ENCODE measurements around the gene IQSEC3.

Gene IQSEC3

DNA sequence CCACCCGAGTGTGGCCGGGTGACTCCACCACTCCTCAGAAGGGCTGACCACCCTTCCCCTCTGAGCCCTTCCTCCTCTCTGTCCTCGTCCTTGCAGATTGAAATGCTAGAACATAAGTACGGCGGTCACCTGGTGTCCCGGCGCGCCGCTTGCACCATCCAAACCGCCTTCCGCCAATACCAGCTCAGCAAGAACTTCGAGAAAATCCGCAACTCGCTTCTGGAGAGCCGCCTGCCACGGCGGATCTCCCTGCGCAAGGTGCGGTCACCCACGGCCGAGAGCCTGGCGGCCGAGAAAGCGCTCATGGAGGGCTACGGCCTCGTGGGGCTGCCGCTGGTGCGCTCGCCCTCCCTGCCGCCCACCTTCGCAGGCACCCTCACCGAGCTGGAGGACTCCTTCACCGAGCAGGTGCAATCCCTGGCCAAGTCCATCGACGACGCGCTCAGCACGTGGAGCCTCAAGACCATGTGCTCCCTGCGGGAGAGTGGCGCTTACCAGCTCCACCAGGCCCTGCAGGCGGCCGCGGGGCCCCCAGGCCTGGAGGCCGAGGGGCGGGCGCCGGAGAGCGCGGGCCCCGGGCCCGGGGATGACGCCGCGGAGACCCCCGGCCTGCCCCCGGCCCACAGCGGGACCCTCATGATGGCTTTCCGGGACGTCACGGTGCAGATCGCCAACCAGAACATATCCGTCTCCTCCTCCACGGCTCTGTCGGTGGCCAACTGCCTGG lies 71.8 kb downstream of the IQSEC3 start:
- TF ChIP-seq POLR2A (IDR thresholded peaks at IDR 0.05; ENCODE audit: low read length) = no peak
- TF ChIP-seq GATA1 (IDR thresholded peaks at IDR 0.05; ENCODE audit: low read depth, low read length) = no peak
- DNase-seq = no peak

DNA sequence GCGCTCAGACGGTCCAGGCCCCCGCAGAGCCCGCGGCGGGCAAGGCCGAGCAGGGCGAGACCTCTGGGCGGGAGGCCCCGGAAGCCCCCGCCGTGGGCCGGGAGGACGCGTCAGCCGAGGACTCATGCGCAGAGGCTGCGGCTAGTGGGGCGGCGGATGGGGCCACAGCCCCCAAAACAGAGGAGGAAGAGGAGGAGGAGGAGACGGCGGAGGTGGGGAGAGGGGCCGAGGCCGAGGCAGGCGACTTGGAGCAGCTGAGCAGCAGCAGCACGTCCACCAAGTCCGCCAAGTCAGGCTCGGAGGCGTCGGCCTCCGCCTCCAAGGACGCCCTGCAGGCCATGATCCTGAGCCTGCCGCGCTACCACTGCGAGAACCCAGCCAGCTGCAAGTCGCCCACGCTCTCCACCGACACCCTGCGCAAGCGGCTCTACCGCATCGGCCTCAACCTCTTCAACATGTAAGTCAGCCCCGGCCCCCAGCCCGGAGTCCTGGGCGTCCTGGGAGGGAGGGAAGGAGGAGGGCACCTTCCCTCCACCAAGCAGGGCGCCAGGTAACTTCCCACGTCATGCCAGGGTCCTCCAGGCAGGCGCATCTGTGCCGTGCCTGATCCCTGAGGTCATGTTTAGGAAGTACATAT lies 72.4 kb downstream of the IQSEC3 start:
- TF ChIP-seq GATA1 (IDR thresholded peaks at IDR 0.05; ENCODE audit: low read depth, low read length) (no peak), POLR2A (IDR thresholded peaks at IDR 0.05; ENCODE audit: low read length) (no peak)
- peak; percentile 9 to 25 for DNase-seq

DNA sequence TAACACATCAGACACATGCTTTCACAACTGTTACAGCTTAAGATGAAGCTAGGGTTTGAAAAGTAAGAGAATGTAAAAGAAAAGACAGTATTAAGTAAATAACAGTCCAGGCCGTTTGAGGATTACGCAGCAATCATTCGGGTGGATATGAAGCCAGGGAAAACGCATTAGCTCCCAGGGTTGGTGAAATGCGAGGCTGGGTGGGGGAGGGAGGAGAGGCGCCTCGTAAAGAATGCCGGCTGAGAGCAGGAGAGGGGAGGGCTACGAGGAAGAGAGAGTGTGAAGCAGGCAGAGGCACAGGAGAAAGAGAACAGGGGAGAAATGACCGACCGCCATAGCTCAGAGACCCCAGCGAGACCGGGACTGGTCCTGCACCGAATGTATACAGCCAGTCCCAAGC lies 73.0 kb downstream of the IQSEC3 start:
- no peak for DNase-seq
- TF ChIP-seq POLR2A (IDR thresholded peaks at IDR 0.05; ENCODE audit: low read length) (no peak), GATA1 (IDR thresholded peaks at IDR 0.05; ENCODE audit: low read depth, low read length) (no peak)

DNA sequence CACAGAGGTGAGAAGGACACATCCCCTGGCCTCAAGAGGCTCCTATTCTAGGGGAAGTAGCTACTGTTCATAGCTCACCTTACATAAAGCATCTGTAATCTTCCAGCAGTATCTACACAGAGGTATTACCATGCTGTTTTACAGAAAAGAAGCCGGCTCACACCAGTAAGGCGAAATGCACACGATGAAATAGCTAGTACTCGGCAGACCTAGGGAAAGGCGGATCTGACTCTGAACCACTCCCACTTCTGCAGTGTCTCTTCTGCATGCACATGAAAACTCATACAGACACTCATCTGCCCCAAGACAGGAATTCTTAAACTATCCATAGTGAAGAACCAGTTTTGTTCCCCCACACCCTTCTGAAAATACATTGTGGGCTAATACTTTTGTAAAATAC lies 73.6 kb downstream of the IQSEC3 start:
- no peak for TF ChIP-seq GATA1 (IDR thresholded peaks at IDR 0.05; ENCODE audit: low read depth, low read length)
- no peak for TF ChIP-seq POLR2A (IDR thresholded peaks at IDR 0.05; ENCODE audit: low read length)
- DNase-seq = no peak

DNA sequence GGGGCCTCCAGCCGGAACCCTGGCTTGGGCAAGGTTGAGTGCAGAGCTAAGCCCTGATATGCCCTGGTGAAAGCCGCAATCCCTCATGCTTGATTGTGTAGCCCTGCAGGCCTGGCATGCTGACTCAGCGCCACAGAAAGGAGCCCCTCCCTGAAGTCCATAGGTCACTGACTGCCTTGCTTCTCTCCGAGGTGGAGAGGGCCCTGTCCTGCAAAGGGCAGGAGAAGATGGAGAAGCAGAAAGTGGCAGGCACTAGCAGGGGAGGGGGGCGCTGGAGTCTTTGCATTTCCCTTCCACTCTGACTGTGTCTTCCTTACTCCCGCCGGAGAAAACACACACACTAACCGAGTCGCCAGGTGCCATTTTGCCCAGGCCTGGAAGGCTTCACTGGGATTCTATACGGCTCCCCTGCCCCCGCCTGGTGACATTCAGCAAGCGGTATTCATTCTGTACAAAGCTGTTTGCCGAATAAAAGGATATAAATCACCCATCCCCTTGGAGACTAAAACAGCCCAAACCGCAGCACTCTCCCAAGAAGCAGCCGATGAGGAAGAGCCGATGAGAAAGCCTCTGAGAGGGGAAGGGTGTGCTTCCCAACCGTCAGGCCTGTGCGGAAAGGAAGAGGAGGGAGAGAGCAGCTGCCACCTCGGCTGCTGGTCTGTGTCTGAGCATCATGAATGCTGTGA lies 77.5 kb downstream of the IQSEC3 start:
- peak in 1 of 2 experiments; percentile 21 for DNase-seq
- no peak for TF ChIP-seq GATA1 (IDR thresholded peaks at IDR 0.05; ENCODE audit: low read depth, low read length)
- no peak for TF ChIP-seq POLR2A (IDR thresholded peaks at IDR 0.05; ENCODE audit: low read length)

DNA sequence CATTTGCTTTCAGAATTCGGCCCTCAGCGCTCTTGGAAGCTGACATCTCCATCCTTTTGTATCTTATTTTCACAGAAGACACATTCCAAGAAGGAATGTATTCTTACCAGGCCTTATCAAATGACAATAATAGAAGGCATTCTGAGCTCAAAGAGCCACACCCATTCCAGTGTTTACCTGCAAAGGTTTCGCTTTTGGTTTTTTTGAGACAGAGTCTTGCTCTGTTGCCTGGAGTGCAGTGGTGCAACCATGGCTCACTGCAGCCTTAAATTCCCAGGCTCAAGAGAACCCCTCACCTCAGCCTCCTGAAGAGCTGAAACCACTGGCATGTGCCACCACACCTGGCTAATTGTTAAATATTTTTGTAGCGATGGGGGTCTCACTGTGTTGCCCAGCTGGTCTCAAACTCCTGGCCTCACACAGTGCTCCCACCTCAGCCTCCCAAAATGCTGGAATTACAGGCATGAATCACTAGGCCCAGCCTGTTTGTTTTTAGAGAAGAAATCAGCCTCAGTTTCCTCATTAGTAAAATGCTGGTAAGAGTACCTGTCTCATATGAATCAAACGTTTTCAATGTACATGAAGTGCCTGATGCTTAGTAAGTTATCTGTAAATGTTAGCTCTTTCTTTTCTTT lies 78.2 kb downstream of the IQSEC3 start:
- DNase-seq = no peak

DNA sequence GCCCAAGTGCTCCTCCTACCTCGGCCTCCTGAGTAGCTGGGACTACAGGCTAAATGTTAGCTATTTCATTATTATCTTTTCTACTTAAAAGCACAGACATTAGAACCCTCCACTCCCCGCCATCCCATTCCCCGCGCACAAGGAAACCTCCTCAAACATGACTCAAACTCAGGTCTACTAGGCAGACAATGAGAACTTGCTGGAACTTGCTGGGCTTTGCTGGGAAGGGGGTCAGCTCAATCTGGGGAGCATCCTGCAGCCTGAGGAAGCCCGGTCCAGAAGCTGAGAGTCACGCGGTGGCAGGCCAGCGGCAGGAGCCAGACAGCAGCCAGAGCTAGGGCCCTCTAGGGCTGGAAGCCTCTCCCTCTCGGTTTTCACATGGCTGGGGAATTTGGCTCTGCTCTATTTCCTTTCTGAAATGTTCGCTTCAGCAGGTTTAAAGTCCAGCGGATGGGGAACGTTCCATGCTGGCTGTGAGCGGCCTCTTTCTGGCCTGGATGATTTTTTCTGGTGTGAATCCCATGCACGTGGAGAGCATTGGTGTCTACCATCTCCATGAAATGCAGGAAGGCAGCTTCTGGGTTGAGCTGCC lies 78.9 kb downstream of the IQSEC3 start:
- no peak for DNase-seq
- TF ChIP-seq GATA1 (IDR thresholded peaks at IDR 0.05; ENCODE audit: low read depth, low read length) (no peak), POLR2A (IDR thresholded peaks at IDR 0.05; ENCODE audit: low read length) (no peak)

More for the DNA sequence above, 78.2 kb downstream of the IQSEC3 start:
- TF ChIP-seq POLR2A (IDR thresholded peaks at IDR 0.05; ENCODE audit: low read length) (no peak), GATA1 (IDR thresholded peaks at IDR 0.05; ENCODE audit: low read depth, low read length) (no peak)

DNA sequence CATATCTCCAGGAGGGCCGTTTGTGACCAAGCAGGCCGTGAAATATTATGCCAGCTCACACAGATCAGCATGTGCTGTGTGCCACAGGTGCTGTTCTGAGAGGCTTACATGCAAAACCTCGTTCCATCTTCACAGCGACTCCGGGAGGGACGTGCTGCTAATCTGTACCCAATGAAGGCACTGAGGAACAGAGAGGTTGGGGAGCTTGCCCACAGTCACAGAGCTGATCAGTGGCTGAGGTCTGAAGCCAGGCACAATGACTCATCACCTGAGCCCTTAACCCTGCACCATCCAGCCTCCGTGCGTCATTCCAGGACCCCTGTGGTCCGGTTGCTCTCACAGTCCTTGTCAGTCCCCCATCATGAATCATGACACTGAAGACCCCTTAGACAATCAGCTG lies 80.7 kb downstream of the IQSEC3 start:
- TF ChIP-seq GATA1 (IDR thresholded peaks at IDR 0.05; ENCODE audit: low read depth, low read length) (no peak), POLR2A (IDR thresholded peaks at IDR 0.05; ENCODE audit: low read length) (no peak)
- DNase-seq = no peak

DNA sequence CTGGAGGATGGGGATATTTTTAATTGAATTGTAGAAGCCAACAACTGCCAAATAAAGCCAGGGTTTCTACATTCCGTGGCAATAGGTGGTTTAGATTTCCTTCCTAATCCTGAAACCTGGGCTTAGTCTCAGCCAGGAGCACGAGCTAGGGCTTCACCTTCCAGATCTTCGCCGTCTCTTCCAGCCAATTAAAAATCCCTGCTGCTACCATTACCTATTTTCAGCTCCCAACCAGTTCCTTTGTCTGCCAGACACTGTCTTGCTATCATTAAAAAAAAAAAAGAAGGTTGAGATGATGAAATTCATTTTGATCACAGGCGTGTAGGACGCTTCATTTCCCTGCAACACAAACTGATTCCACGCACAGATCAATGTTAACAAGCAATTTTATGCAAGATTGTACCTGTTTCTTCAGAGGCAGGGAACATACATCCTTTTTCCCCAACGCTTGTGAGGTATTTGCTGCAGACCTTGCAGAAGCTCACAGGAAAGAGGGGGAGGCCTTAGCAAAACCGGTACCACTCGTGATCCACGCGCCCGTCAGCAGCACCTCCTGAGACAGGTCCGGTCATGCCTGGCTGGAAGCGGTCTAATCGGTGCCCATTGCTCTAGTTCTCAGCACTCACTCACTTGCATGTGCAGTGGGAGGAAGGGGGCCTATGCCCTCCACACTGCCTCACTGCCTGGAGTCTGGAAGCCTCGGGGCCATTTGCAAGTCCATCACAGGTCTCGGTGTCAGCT lies 82.3 kb downstream of the IQSEC3 start:
- DNase-seq = no peak
- TF ChIP-seq GATA1 (IDR thresholded peaks at IDR 0.05; ENCODE audit: low read depth, low read length) (no peak), POLR2A (IDR thresholded peaks at IDR 0.05; ENCODE audit: low read length) (no peak)

DNA sequence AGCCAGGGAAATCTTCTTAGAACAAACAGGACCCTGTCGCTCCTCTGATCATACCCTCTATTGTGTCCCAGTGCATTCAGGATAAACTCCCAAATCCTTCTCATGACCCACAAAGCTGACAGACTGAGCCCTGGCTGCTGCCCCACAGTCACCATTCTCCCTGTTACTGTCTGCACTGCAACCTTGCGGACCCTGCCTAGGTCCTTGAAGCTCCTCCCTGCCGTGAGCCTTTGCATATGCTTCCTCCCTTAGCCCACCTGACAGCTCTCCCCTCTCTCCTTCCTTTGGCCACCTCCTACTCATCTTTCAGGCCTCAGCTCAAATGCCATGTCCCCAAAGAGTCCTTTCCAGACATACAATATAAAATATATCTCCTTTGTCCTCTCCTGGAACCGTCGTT lies 85.0 kb downstream of the IQSEC3 start:
- no peak for TF ChIP-seq POLR2A (IDR thresholded peaks at IDR 0.05; ENCODE audit: low read length)
- no peak for TF ChIP-seq GATA1 (IDR thresholded peaks at IDR 0.05; ENCODE audit: low read depth, low read length)
- DNase-seq = no peak

DNA sequence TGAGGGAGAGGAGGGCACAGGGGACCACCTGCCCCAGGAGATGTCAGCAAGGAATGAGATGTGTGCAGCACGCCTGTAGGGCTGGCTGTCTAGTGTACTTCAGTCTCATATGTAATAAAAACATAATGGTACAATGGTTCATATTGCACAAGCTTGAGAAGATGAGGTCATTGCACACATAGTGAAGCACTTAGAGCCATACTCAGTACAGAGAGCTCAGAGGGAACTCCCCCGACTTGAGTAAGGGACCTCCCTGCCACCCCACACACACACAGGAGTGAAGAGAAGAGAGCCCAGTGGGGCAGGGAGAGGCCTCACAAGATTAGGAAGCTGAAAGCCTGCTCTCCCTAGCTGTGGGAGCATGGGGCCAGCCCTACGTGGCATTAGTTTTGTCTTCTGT lies 85.9 kb downstream of the IQSEC3 start:
- DNase-seq = no peak
- TF ChIP-seq GATA1 (IDR thresholded peaks at IDR 0.05; ENCODE audit: low read depth, low read length) (no peak), POLR2A (IDR thresholded peaks at IDR 0.05; ENCODE audit: low read length) (no peak)

DNA sequence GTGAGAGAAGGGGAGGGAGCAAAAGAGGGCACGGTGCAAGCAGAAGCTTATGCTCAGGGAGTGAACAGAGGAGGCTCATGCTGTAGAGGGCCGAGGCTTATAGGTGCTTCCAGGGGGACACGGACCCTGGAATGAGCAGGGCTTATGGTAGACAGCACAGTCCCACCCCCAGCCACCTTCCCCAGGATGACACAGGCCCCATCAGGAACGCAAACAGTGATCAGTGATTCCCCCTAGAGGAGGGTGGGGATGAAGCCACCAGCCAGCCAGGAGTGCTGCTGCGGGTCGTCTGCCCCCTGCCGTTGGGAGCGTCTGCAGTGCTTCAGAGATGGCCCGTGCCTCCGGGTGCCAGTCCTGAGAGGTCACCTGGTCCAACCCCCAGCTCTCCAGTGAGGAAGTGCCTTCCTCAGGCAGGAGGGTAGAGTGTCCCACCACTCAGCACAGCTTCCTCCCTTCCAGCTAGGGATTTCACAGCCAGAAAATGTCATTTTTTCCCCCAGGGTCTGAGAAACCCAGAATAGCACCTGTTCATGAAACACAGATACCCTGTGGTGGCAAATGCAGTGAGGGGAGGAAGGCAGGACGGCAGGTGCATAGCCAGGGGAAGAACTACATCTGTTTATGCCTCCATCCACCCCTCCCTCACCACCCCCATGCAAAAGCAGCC lies 86.6 kb downstream of the IQSEC3 start:
- peak; percentile 66 to 71 for DNase-seq
- TF ChIP-seq POLR2A (IDR thresholded peaks at IDR 0.05; ENCODE audit: low read length) (no peak), GATA1 (IDR thresholded peaks at IDR 0.05; ENCODE audit: low read depth, low read length) (no peak)

DNA sequence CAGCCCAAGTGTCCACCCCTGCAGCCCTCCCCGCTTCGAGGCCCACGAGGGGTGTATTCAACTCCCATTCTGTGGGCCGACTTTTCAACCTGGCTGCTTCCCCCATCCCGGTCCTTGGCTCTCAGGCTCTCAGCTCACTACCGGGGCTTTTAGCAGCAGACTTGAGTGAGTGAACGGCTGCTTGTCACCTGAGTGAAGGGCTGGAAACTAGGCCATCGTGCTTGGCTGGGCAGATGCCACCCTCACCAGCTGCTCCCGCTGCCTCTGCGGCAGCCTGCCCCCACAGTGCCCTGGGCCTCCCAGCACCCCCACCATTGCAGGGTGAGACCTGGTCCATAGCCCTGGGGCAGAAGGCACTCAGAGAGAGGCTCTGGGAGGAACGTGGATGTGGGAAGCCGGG lies 87.5 kb downstream of the IQSEC3 start:
- DNase-seq = no peak
- TF ChIP-seq GATA1 (IDR thresholded peaks at IDR 0.05; ENCODE audit: low read depth, low read length) (no peak), POLR2A (IDR thresholded peaks at IDR 0.05; ENCODE audit: low read length) (no peak)

Measured in erythroblast (primary cell).